Measurements from ENCODE around the gene SLC35E4.

- no peak for TF ChIP-seq CTCF (conservative IDR thresholded peaks at IDR 0.05; ENCODE audit: low read depth in 2 of 2)
- TF ChIP-seq, protein P1, sequence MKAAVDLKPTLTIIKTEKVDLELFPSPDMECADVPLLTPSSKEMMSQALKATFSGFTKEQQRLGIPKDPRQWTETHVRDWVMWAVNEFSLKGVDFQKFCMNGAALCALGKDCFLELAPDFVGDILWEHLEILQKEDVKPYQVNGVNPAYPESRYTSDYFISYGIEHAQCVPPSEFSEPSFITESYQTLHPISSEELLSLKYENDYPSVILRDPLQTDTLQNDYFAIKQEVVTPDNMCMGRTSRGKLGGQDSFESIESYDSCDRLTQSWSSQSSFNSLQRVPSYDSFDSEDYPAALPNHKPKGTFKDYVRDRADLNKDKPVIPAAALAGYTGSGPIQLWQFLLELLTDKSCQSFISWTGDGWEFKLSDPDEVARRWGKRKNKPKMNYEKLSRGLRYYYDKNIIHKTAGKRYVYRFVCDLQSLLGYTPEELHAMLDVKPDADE (IDR thresholded peaks at IDR 0.05), result no peak
- no peak for TF ChIP-seq POLR2AphosphoS5 (IDR thresholded peaks at IDR 0.05; ENCODE audit: low read depth)
- TF ChIP-seq, protein P2, sequence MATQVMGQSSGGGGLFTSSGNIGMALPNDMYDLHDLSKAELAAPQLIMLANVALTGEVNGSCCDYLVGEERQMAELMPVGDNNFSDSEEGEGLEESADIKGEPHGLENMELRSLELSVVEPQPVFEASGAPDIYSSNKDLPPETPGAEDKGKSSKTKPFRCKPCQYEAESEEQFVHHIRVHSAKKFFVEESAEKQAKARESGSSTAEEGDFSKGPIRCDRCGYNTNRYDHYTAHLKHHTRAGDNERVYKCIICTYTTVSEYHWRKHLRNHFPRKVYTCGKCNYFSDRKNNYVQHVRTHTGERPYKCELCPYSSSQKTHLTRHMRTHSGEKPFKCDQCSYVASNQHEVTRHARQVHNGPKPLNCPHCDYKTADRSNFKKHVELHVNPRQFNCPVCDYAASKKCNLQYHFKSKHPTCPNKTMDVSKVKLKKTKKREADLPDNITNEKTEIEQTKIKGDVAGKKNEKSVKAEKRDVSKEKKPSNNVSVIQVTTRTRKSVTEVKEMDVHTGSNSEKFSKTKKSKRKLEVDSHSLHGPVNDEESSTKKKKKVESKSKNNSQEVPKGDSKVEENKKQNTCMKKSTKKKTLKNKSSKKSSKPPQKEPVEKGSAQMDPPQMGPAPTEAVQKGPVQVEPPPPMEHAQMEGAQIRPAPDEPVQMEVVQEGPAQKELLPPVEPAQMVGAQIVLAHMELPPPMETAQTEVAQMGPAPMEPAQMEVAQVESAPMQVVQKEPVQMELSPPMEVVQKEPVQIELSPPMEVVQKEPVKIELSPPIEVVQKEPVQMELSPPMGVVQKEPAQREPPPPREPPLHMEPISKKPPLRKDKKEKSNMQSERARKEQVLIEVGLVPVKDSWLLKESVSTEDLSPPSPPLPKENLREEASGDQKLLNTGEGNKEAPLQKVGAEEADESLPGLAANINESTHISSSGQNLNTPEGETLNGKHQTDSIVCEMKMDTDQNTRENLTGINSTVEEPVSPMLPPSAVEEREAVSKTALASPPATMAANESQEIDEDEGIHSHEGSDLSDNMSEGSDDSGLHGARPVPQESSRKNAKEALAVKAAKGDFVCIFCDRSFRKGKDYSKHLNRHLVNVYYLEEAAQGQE (IDR thresholded peaks at IDR 0.05; ENCODE audit: unreplicated experiment), result no peak
- TF ChIP-seq JUNB (IDR thresholded peaks at IDR 0.05; ENCODE audit: unreplicated experiment), result no peak
- TF ChIP-seq EZH2 (IDR thresholded peaks at IDR 0.05; ENCODE audit: low read depth, unreplicated experiment), result peak; percentile 49
- TF ChIP-seq CREB1 (CRISPR knock-in tag; IDR thresholded peaks at IDR 0.05; ENCODE audit: low read depth), result no peak
- TF ChIP-seq EZH2phosphoT487 (IDR thresholded peaks at IDR 0.05; ENCODE audit: unreplicated experiment), result no peak
- TF ChIP-seq NANOG (IDR thresholded peaks at IDR 0.05; ENCODE audit: borderline replicate concordance), result no peak
- no peak for TF ChIP-seq STAT1 (IDR thresholded peaks at IDR 0.05; ENCODE audit: unreplicated experiment)
- TF ChIP-seq ZNF114 (CRISPR knock-in tag; IDR thresholded peaks at IDR 0.05), result no peak
Observed at GRCh38 chr22:30694640-30695350, 59.2 kb downstream of the SLC35E4 start, which contains the start of gene OSBP2.
